HG02981 (cell line): ENCODE data around the gene ZNF92.
A peak's percentile ranks its signal among the peaks of the same experiment; 100 is the strongest.
"Not testable (repeated sequence)": the region's sequence is repeated elsewhere in the genome, so short reads cannot be mapped to it uniquely, and the experiment has no call there.

Source experiments
- ATAC-seq: cut with Tn5 transposase; IDR thresholded peaks from one replicate; pipeline ENCODE4 v1.9.1; 2021; ENCODE audit warnings: mild to moderate bottlenecking, moderate library complexity; ENCODE audit not compliant: unreplicated experiment

Gene ZNF92

GRCh38 chr7:65373608-65374351 is at the start of gene ZNF92:
Gene ZNF92 (plus strand): TSS chr7:65373855. CDS start chr7:65373998, 143 bp downstream.
- peak; percentile 99 for ATAC-seq

GRCh38 chr7:65325793-65326432 is 47.7 kb upstream of the ZNF92 start:
- ATAC-seq: no peak

- no peak for ATAC-seq
Observed at GRCh38 chr7:65338346-65338745, 35.3 kb upstream of the ZNF92 start.

- ATAC-seq: no peak
Observed at GRCh38 chr7:65339257-65339656, 34.4 kb upstream of the ZNF92 start.

- no peak for ATAC-seq
Observed at GRCh38 chr7:65342723-65343629, 30.7 kb upstream of the ZNF92 start.

- not testable (repeated sequence) for ATAC-seq
Observed at GRCh38 chr7:65344541-65344940, 29.1 kb upstream of the ZNF92 start.

GRCh38 chr7:65354263-65354662 is 19.4 kb upstream of the ZNF92 start:
- ATAC-seq: no peak

- ATAC-seq: no peak
Observed at GRCh38 chr7:65369843-65370242, 3.8 kb upstream of the ZNF92 start.

- no peak for ATAC-seq
Observed at GRCh38 chr7:65371468-65371867, 2.2 kb upstream of the ZNF92 start.

- no peak for ATAC-seq
Observed at GRCh38 chr7:65379318-65379717, 5.7 kb downstream of the ZNF92 start.

- no peak for ATAC-seq
Observed at GRCh38 chr7:65381742-65382141, 8.1 kb downstream of the ZNF92 start.

GRCh38 chr7:65382452-65382851 is 8.8 kb downstream of the ZNF92 start:
- ATAC-seq: no peak

- no peak for ATAC-seq
Observed at GRCh38 chr7:65387891-65388290, 14.2 kb downstream of the ZNF92 start.

- ATAC-seq: peak; percentile 89
Observed at GRCh38 chr7:65390588-65390987, 16.9 kb downstream of the ZNF92 start.

GRCh38 chr7:65397730-65398142 is 24.1 kb downstream of the ZNF92 start:
- ATAC-seq: no peak

GRCh38 chr7:65398671-65399070 is 25.0 kb downstream of the ZNF92 start:
- ATAC-seq: not testable (repeated sequence)

GRCh38 chr7:65399101-65399500 is 25.4 kb downstream of the ZNF92 start:
- ATAC-seq: not testable (repeated sequence)

- no peak for ATAC-seq
Observed at GRCh38 chr7:65404020-65404419, 30.4 kb downstream of the ZNF92 start.

GRCh38 chr7:65406706-65407105 is 33.1 kb downstream of the ZNF92 start:
- not testable (repeated sequence) for ATAC-seq

GRCh38 chr7:65409363-65409762 is 35.7 kb downstream of the ZNF92 start:
- ATAC-seq: no peak

- ATAC-seq: no peak
Observed at GRCh38 chr7:65411249-65411648, 37.6 kb downstream of the ZNF92 start.
